Measurements from ENCODE around the gene ZMAT5. TPM values are rescaled to one million over a fixed set of nuclear protein-coding genes. Genes with fewer than 3 reads are reported as not detected.

ZMAT5 gene
- total RNA-seq, 1 donor from 2014 or later: 18.3 TPM

- no peak for DNase-seq
- intact Hi-C loops (cut with DNase I): no loop called here
These were observed 55.7 kb downstream of the ZMAT5 start for GRCh38 chr22:29710922-29711593.

GRCh38 chr22:29710193-29710592 lies 56.6 kb downstream of the ZMAT5 start:
- no peak for DNase-seq
- no peak overlapping the region for H3K4me3 ChIP-seq
- TF ChIP-seq CTCF (IDR thresholded peaks at IDR 0.05): no peak
- no peaks in the 10 kb centered on the region for H3K4me1 ChIP-seq
- no peak overlapping the region for H3K27ac ChIP-seq
- H3K27me3 ChIP-seq (ENCODE audit: low read depth): peaks cover 18% of the 10 kb centered on the region
- intact Hi-C loops (cut with DNase I): no loop called here
- H3K9me3 ChIP-seq: no peaks in the 10 kb centered on the region
- no peaks in the 10 kb centered on the region for H3K36me3 ChIP-seq
- no peak for ATAC-seq

More at GRCh38 chr22:29710922-29711593, 55.7 kb downstream of the ZMAT5 start:
- Histone ChIP-seq H3K9me3 (no peaks in the 10 kb centered on the region), H3K36me3 (no peaks in the 10 kb centered on the region), H3K4me3 (no peak overlapping the region), H3K4me1 (no peaks in the 10 kb centered on the region), H3K27ac (no peak overlapping the region), H3K27me3 (ENCODE audit: low read depth) (peaks cover 25% of the 10 kb centered on the region)
- ATAC-seq: peak; percentile 25 to 40
- TF ChIP-seq CTCF (IDR thresholded peaks at IDR 0.05): no peak

GRCh38 chr22:29707471-29707870 lies 59.3 kb downstream of the ZMAT5 start:
- intact Hi-C loops (cut with DNase I): no loop called here

GRCh38 chr22:29707010-29707409 lies 59.8 kb downstream of the ZMAT5 start:
- H3K27ac ChIP-seq: no peak overlapping the region
- intact Hi-C loops (cut with DNase I): no loop called here
- ATAC-seq: no peak
- H3K9me3 ChIP-seq: no peaks in the 10 kb centered on the region
- peaks cover 23% of the 10 kb centered on the region for H3K4me1 ChIP-seq
- H3K27me3 ChIP-seq (ENCODE audit: low read depth): peaks cover 17% of the 10 kb centered on the region
- H3K4me3 ChIP-seq: no peak overlapping the region
- DNase-seq: no peak
- TF ChIP-seq CTCF (IDR thresholded peaks at IDR 0.05): no peak
- no peaks in the 10 kb centered on the region for H3K36me3 ChIP-seq

More at GRCh38 chr22:29707471-29707870, 59.3 kb downstream of the ZMAT5 start:
- Histone ChIP-seq H3K4me3 (no peak overlapping the region), H3K36me3 (no peaks in the 10 kb centered on the region), H3K9me3 (no peaks in the 10 kb centered on the region), H3K4me1 (peaks cover 18% of the 10 kb centered on the region), H3K27me3 (ENCODE audit: low read depth) (peaks cover 17% of the 10 kb centered on the region), H3K27ac (no peak overlapping the region)
- DNase-seq (no peak), ATAC-seq (no peak)
- no peak for TF ChIP-seq CTCF (IDR thresholded peaks at IDR 0.05)

- H3K27ac ChIP-seq: no peak overlapping the region
- no peak for TF ChIP-seq CTCF (IDR thresholded peaks at IDR 0.05)
- DNase-seq (no peak), ATAC-seq (no peak)
- H3K9me3 ChIP-seq: no peaks in the 10 kb centered on the region
- no peaks in the 10 kb centered on the region for H3K36me3 ChIP-seq
- H3K4me3 ChIP-seq: no peak overlapping the region
- peaks cover 28% of the 10 kb centered on the region for H3K4me1 ChIP-seq
- intact Hi-C loops (cut with DNase I): no loop called here
- peaks cover 17% of the 10 kb centered on the region for H3K27me3 ChIP-seq (ENCODE audit: low read depth)
These were observed 60.3 kb downstream of the ZMAT5 start for GRCh38 chr22:29706486-29706885.

Data from lower lobe of right lung (tissue), 2 donors.